GM18519 (cell line): ENCODE data around the gene CEND1.

ENCODE experiments used
- ATAC-seq: cut with Tn5 transposase; IDR thresholded peaks from one replicate; pipeline ENCODE4 v1.9.1; 2021; ENCODE audit warnings: mild to moderate bottlenecking, moderate library complexity; ENCODE audit not compliant: unreplicated experiment, low FRiP score

Gene CEND1

GRCh38 chr11:789943-790342, at the start of gene CEND1:
Gene CEND1, minus strand, starts transcription at chr11:790090. Its CDS starts 1,514 bp downstream, at chr11:788576.
- no peak for ATAC-seq

- ATAC-seq, result no peak
Measured at GRCh38 chr11:839280-839623, 49.4 kb upstream of the CEND1 start.

GRCh38 chr11:838441-839279, 48.8 kb upstream of the CEND1 start:
- no peak for ATAC-seq

DNA sequence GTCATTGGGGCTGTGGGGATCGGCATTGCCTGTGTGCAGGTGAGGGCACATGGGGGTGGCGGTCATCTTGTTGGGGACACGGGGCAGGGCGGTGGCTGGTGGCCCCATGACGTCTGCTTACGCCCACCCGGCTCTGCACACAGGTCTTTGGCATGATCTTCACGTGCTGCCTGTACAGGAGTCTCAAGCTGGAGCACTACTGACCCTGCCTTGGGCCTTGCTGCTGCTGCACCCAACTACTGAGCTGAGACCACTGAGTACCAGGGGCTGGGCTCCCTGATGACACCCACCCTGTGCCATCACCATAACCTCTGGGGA, 48.1 kb upstream of the CEND1 start:
- ATAC-seq, result no peak

GRCh38 chr11:837189-837989, 47.5 kb upstream of the CEND1 start:
- ATAC-seq, result no peak

GRCh38 chr11:836700-837099, 46.8 kb upstream of the CEND1 start:
- ATAC-seq, result no peak

- no peak for ATAC-seq
Measured at GRCh38 chr11:836274-836673, 46.4 kb upstream of the CEND1 start.

GRCh38 chr11:834371-835316, 44.8 kb upstream of the CEND1 start:
- no peak for ATAC-seq

- no peak for ATAC-seq
Measured at GRCh38 chr11:833849-834311, 44.0 kb upstream of the CEND1 start.

- ATAC-seq, result no peak
Measured at GRCh38 chr11:833114-833791, 43.4 kb upstream of the CEND1 start.

DNA sequence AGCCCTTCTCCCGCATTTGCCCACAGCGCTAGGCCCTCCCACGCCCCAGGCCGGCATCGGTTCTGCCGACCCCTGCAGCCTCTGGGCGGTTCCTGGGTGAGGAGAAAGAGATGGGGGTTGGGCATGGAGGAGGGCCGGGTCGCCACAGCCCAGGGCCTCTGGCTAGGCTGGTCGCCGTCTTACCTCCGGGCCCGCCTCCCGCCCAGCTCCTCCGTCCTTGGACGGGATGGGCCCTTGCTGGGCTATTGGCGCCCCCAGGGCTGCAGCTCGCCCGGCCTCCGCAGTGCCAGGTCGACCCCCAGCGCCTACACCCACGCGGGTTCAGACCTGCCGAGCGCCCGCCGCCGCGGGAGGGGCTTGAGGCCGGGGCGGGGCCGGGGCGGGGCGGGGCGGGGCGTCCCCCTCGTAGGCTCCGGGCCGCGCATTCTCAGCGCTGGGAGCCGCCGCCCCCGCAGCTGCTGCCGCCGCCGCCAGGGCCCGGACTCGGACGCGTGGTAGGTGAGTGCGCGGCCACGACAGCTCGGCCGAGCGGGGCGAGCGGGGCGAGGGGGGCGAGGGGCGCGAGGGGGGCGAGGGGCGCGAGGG, 42.7 kb upstream of the CEND1 start, which contains the start of gene CD151:
Gene CD151 (plus strand): TSS at position 424 of the 585 bp plus-strand sequence. CDS start 3,118 bp downstream, outside the sequence.
- ATAC-seq, result no peak

- no peak for ATAC-seq
Measured at GRCh38 chr11:831961-832528, 42.2 kb upstream of the CEND1 start.

DNA sequence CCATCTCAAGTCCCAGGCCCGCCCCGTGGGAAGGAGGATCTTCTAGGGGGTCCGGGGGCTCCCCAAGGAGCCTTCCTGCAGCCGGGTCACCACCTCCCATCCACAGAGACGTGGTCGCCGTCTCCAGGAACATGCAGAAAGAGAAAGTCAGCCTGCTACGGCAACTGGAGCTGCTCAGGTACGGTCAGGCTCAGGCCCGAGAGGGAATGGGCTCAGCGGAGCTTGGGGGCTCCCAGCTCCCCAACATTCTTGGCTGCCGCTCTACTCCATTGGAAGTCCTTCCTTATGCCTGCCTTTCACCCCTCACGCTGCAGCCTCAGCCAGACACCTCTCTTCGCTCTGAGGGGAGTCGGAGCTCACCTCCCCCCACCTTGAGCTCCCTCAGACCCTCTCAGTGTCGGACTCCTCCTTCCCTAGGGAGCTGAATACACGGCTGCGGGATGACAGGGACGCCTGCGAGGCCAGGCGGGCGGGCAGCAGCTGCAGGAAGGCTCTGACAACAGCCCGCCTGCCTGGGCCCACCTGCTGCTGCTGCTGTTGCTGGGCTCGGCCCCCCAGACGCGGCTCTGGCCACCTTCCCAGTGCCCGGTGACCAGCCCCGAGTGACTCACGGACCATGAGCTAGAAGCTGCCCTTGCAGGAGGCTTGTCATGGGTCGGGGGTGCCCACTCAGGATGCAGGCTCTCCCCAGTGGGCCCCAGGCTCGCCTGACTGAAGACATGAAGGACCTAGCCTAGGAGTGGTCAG, 41.4 kb upstream of the CEND1 start:
- ATAC-seq, result no peak

DNA sequence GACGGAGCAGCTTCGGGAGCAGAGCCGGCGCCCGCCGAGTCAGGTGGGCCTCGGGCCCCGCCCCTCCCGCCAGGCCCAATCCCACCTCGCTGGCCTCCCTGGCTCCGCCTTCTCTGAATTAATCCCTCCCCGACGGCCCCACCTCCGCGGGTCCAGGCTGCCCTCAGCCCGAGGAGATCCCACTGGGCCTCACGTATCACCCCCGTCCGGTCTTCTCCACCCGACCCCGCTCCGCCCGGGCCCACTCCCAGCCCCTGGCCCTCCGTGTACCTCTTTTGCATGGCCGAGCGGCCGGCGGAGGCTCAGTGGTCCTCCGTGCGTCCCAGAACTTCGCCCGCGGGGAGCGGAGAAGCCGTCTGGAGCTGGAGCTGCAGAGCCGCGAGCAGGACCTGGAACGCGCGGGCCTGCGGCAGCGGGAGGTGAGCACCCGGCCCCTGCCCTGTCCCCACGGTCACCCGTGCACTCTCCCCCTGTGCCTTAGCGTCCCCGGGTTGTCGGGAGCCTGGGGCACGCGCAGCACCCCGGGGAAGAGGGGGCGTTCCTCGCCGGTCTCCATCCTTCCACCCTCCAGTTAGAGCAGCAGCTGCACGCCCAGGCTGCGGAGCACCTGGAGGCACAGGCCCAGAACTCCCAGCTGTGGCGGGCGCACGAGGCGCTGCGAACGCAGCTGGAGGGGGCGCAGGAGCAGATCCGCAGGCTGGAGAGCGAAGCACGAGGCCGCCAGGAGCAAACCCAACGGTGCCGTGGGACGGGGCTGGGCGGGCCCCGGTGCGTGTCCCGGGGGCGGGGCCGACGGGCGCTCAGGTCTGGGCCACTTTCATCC, 40.6 kb upstream of the CEND1 start:
- no peak for ATAC-seq

GRCh38 chr11:829847-830294, 40.0 kb upstream of the CEND1 start:
- ATAC-seq, result no peak

GRCh38 chr11:829176-829846, 39.4 kb upstream of the CEND1 start:
- ATAC-seq, result no peak

DNA sequence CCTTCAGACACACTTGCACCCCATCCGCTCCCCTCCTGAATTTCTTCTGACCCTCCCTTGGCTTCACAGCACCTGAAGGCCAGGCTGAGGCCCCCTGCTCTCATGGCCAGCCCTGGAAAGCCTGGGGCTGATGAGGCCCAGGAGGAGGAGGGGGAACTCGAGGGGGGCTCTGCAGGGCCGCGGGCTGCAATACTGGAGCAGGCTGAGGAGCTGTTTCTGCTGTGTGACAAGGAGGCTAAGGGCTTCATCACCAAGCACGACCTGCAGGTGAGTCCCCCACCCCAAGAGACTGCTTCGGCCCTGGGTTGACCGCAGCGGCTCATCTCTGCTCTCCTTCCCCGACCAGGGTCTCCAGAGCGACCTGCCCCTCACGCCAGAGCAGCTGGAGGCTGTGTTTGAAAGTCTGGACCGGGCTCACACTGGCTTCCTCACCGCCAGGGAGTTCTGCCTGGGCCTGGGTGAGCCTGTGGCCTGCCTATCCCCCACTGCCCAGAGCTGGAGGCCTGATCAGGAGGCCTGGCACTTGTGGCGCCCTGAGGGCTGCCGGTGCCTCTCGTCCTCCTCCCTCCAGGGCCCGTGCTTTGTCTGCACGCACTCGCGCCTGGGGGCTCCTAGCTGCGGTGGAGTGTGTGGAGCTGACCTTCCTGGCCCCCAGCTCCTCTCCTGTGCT, 38.8 kb upstream of the CEND1 start:
- no peak for ATAC-seq
